Caco-2 (cell line): ENCODE measurements around the gene NUP210. TPM values are rescaled to one million over a fixed set of nuclear protein-coding genes. Genes with fewer than 3 reads are reported as not detected.
"Not testable (repeated sequence)": the region's sequence is repeated elsewhere in the genome, so short reads cannot be mapped to it uniquely, and the experiment has no call there.

Experiments used
- BruUV-seq: library from RNA; stranded (reverse); fragments of 400-500 nt; replicated peaks from 2 replicates; lab custom pipeline; 2021; lab: Mats Ljungman, UMichigan
- CTCF ChIA-PET: fragments of 300-600 bp; sonication (Branson Sonifier 250); formaldehyde crosslinking; loops from one replicate; lab custom pipeline; 2022; ENCODE audit warnings: antibody characterized with exemption; lab: Charles Lee
- POLR2A ChIA-PET: fragments of 300-600 bp; sonication (Branson Sonifier 250); formaldehyde crosslinking; loops from one replicate; lab custom pipeline; 2022; ENCODE audit warnings: antibody characterized with exemption; lab: Charles Lee
- DNase-seq, 2 experiments: peaks; one replicate each; pipeline versions ENCODE4 v3.0.0 to v3.0.0-alpha.2; 2020 to 2022
- H3K27me3 ChIP-seq: replicated peaks from 2 replicates; pipeline ENCODE4 v1.6.0; 2011; ENCODE audit warnings: low read length; ENCODE audit not compliant: control insufficient read depth, insufficient read depth
- H3K36me3 ChIP-seq: 2 replicates; pipeline ENCODE4 v1.5.1; 2011; ENCODE audit warnings: low read length; ENCODE audit not compliant: control insufficient read depth, insufficient read depth
- H3K4me1 ChIP-seq: fragments of 250-450 bp; sonication (Bioruptor Pico); 2 replicates; pipeline ENCODE4 v1.5.1; 2020; ENCODE audit warnings: mild to moderate bottlenecking
- H3K4me3 ChIP-seq: 2 replicates; pipeline ENCODE4 v1.5.1; 2011; ENCODE audit warnings: low read depth, mild to moderate bottlenecking, control low read depth, low read length
- H3K9me3 ChIP-seq: fragments of 250-450 bp; sonication (Bioruptor Pico); 2 replicates; pipeline ENCODE4 v1.5.1; 2020; ENCODE audit warnings: mild to moderate bottlenecking, moderate library complexity
- H3K27ac Mint-ChIP-seq: one replicate; pipeline ENCODE4 v1.8.0; 2022; ENCODE audit warnings: mixed read lengths; ENCODE audit not compliant: unreplicated experiment
- H3K27me3 Mint-ChIP-seq: one replicate; pipeline ENCODE4 v1.8.0; 2022; ENCODE audit warnings: mixed read lengths; ENCODE audit not compliant: insufficient read depth, unreplicated experiment
- H3K36me3 Mint-ChIP-seq: one replicate; pipeline ENCODE4 v1.8.0; 2022; ENCODE audit warnings: mild to moderate bottlenecking, mixed read lengths; ENCODE audit not compliant: insufficient read depth, unreplicated experiment
- H3K4me1 Mint-ChIP-seq: one replicate; pipeline ENCODE4 v1.8.0; 2022; ENCODE audit warnings: low read depth, mixed read lengths; ENCODE audit not compliant: unreplicated experiment
- H3K4me3 Mint-ChIP-seq: one replicate; pipeline ENCODE4 v1.8.0; 2022; ENCODE audit warnings: mild to moderate bottlenecking, moderate library complexity, mixed read lengths; ENCODE audit not compliant: unreplicated experiment
- H3K9me3 Mint-ChIP-seq: one replicate; pipeline ENCODE4 v1.8.0; 2022; ENCODE audit warnings: mixed read lengths; ENCODE audit not compliant: unreplicated experiment
- CTCF ChIP-seq, 2 experiments: fragments of 200-600 bp in 1 of 2; IDR thresholded peaks; 1 replicate in 1 of 2; 2 replicates in 1 of 2; pipeline versions ENCODE4 v1.5.1 to v1.8.0; 2011 to 2022; ENCODE audit warnings: antibody characterized with exemption in 1 of 2, control low read depth in 1 of 2, inconsistent platforms in 1 of 2, low read depth in 1 of 2, low read length in 1 of 2, mild to moderate bottlenecking in 1 of 2, moderate library complexity in 1 of 2; ENCODE audit not compliant: insufficient read depth in 1 of 2, severe bottlenecking in 1 of 2, unreplicated experiment in 1 of 2
- intact Hi-C: fragments of 100-400 bp; cut with micrococcal nuclease; formaldehyde crosslinking; loops from one replicate; pipeline ENCODE4 v1.10.0; 2022; ENCODE audit not compliant: unreplicated experiment
- total RNA-seq: library from RNA; stranded (reverse); gene quantifications from 2 replicates; pipeline ENCODE4 v1.2.3, GENCODE V29; 2022

The NUP210 gene
- total RNA-seq, 1 experiment from 2014 or later: 63.7 TPM

- no peaks in the 10 kb centered on the region for H3K9me3 ChIP-seq
- ChIA-PET CTCF (no interaction called here), POLR2A (no interaction called here)
- H3K36me3 ChIP-seq: no peaks in the 10 kb centered on the region
- no peak overlapping the region for H3K4me3 ChIP-seq
- H3K9me3 Mint-ChIP-seq: peaks cover 10% of the 10 kb centered on the region
- H3K27me3 ChIP-seq: no peaks in the 10 kb centered on the region
- no peak overlapping the region for H3K4me3 Mint-ChIP-seq
- BruUV-seq: no TSS peak
- no peak overlapping the region for H3K27ac Mint-ChIP-seq
- H3K4me1 Mint-ChIP-seq: no peaks in the 10 kb centered on the region
- H3K4me1 ChIP-seq: no peaks in the 10 kb centered on the region
- H3K27me3 Mint-ChIP-seq: no peaks in the 10 kb centered on the region
- DNase-seq: no peak
- TF ChIP-seq CTCF (IDR thresholded peaks at IDR 0.05; ENCODE audit: insufficient read depth in 1 of 2, low read depth in 1 of 2, low read length in 1 of 2, severe bottlenecking in 1 of 2, unreplicated experiment in 1 of 2): no peak
- H3K36me3 Mint-ChIP-seq: no peaks in the 10 kb centered on the region
- intact Hi-C loops: no loop called here
These were observed 9.6 kb upstream of the NUP210 start for GRCh38 chr3:13429631-13430291.

GRCh38 chr3:13428678-13429077 is 8.6 kb upstream of the NUP210 start:
- H3K4me1 Mint-ChIP-seq, H3K9me3 Mint-ChIP-seq, H3K4me3 ChIP-seq, POLR2A ChIA-PET, BruUV-seq, H3K27ac Mint-ChIP-seq, H3K4me1 ChIP-seq, H3K36me3 ChIP-seq, H3K9me3 ChIP-seq, H3K36me3 Mint-ChIP-seq, DNase-seq, intact Hi-C loops, H3K27me3 Mint-ChIP-seq, H3K27me3 ChIP-seq, H3K4me3 Mint-ChIP-seq: not testable (repeated sequence)
- CTCF ChIA-PET: interaction anchor here (0.6 kb wide), 1 partner anchor 375 kb away, joined by 3 read pairs; no protein-coding TSS in a partner anchor

DNA sequence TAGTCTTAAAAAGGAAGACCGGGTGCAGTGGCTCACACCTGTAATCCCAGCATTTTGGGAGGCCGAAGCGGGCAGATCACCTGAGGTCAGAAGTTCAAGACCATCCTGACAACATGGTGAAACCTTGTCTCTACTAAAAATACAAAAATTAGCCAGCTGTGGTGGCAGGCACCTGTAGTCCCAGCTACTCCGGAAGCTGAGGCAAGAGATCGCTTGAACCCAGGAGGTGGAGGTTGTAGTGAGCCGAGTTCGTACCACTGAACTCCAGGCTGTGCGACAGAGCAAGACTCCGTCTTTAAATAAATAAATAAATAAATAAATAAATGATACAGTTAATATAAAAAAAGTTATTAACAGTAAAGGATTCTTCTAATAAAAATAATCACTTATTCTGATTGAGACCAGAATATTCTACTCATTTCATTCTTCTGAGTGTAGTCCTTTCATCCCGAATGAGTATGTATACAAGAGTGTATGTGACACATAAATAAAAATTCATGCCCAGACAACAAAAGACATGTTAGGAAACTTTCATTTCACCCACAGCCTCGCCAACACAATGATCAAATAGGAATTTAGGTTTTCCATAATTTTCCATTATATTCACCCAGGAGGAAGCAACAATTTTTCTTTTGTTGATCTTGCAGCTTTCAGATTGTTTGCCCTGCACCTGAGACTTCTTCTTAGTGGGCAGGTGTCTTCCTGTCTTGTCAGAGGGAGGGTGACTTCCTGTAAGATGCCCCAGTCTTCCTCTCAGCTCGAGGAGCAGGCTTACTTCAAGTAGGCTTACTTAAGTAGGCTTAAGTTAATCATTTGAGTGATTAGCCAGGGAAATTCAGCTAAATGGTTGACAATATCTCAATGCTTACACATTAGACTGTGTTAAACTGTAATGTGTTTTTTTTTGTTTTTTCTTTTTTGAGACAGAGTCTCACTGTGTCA is 7.8 kb upstream of the NUP210 start:
- Mint-ChIP-seq H3K9me3 (no peaks in the 10 kb centered on the region), H3K27me3 (no peaks in the 10 kb centered on the region), H3K4me1 (no peaks in the 10 kb centered on the region), H3K36me3 (no peaks in the 10 kb centered on the region), H3K27ac (no peak overlapping the region), H3K4me3 (no peak overlapping the region)
- no peak for TF ChIP-seq CTCF (IDR thresholded peaks at IDR 0.05; ENCODE audit: insufficient read depth in 1 of 2, low read depth in 1 of 2, low read length in 1 of 2, severe bottlenecking in 1 of 2, unreplicated experiment in 1 of 2)
- ChIA-PET POLR2A (no interaction called here), CTCF (interaction anchor here (0.6 kb wide), 1 partner anchor 374 kb away, joined by 3 read pairs; no protein-coding TSS in a partner anchor)
- H3K4me1 ChIP-seq: no peaks in the 10 kb centered on the region
- no TSS peak for BruUV-seq
- DNase-seq: no peak
- intact Hi-C loops: no loop called here
- H3K9me3 ChIP-seq: no peaks in the 10 kb centered on the region
- no peaks in the 10 kb centered on the region for H3K36me3 ChIP-seq
- no peaks in the 10 kb centered on the region for H3K27me3 ChIP-seq
- no peak overlapping the region for H3K4me3 ChIP-seq
